ENCODE results near the gene EVA1C. TPM values are rescaled to one million over a fixed set of nuclear protein-coding genes. Genes with fewer than 3 reads are reported as not detected.
"Not testable (repeated sequence)": the region's sequence is repeated elsewhere in the genome, so short reads cannot be mapped to it uniquely, and the experiment has no call there.

EVA1C gene
- polyA plus RNA-seq, 3 donors, result 2.9 to 4.2 (median 3.2) TPM

- no peak for DNase-seq
Observed at GRCh38 chr21:32423320-32424190, 11.0 kb downstream of the EVA1C start.

- no peak for DNase-seq
Observed at GRCh38 chr21:32424191-32424535, 11.7 kb downstream of the EVA1C start.

GRCh38 chr21:32424674-32425073 is 12.2 kb downstream of the EVA1C start:
- DNase-seq, result no peak

DNA sequence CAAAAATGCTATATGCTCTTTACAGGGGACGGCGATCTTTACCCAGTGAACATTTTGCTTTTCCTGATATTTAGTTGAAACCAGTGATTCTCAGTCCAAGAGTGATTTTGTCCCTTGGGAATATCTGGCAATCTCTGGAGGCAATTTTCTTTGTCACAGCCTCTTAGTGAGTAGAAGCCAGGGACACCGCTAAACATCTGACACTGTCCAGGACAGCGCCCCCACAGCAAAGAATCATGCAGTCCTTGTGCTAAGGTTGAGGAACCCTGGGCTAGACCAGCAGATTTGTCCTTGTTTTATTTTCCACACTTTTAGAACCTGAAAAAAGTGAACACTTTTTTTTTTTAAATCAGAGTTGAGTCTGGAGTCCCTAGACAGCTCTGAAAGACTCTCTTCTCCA is 13.1 kb downstream of the EVA1C start:
- DNase-seq, result no peak

- no peak for DNase-seq
Observed at GRCh38 chr21:32426066-32426465, 13.6 kb downstream of the EVA1C start.

DNA sequence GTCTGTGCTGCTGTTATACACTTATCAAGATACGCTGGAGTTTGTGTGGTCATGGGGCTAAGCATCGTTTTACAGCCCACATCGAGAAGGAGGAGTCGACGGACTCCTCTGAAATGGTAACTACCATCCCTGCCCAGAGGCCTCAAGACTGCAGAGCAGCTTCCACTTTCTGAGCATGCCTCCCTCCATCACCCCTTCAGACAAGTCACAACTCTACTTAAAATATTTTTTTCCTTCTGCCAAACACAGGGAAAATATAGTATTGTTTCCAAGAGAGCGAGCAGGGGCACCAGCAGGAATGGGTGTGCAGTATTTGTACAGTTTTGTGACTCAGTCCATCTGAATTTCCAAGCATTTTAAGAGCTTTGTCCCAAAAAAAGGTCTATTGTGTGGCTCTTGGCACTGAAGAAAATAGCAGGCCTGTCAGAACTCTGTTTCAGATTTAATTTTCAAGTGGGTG is 14.1 kb downstream of the EVA1C start:
- DNase-seq, result no peak

GRCh38 chr21:32427958-32428623 is 15.6 kb downstream of the EVA1C start:
- no peak for DNase-seq

GRCh38 chr21:32432982-32433660 is 20.6 kb downstream of the EVA1C start:
- not testable (repeated sequence) for DNase-seq

DNA sequence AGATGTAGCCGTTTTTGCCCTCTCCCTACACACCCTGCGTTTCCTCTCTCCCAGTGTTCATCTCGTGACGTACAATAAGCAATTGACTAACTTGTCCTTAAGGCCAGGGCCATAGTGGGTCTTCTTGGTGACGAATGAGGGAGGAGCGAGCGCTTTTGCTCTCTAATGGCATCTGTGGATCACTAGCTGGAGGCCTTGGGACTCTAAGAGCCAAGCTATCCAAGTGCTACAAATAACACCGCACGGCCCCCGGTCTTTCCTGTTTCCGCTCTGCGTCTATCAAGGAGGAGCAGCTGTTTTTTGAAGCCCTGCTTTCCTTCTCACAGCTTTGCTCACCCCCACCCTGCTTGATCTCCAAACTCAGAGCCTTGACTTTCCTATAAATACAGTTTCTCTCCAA is 25.2 kb downstream of the EVA1C start:
- DNase-seq, result no peak

- DNase-seq, result no peak
Observed at GRCh38 chr21:32442566-32443318, 30.2 kb downstream of the EVA1C start.

GRCh38 chr21:32445101-32445500 is 32.6 kb downstream of the EVA1C start:
- DNase-seq, result no peak

GRCh38 chr21:32446440-32446839 is 33.9 kb downstream of the EVA1C start:
- not testable (repeated sequence) for DNase-seq

DNA sequence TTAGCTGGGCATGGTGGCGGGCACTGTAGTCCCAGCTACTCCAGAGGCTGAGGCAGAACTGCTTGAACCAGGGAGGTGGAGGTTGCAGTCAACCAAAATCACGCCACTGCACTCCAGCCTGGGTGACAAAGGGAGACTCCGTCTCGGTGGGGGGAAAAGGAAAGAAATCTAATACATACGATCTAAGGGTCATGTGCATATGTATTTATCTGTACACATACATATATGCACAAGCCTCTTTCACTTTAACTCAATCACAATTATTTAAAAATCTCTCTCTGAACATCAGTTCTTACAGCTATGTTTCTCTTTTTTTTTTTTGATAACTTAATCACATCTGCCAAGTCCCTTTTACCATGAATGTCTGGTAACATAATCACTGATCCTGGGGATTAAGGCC is 34.7 kb downstream of the EVA1C start:
- DNase-seq, result no peak

- DNase-seq, result no peak
Observed at GRCh38 chr21:32448803-32449594, 36.5 kb downstream of the EVA1C start.

DNA sequence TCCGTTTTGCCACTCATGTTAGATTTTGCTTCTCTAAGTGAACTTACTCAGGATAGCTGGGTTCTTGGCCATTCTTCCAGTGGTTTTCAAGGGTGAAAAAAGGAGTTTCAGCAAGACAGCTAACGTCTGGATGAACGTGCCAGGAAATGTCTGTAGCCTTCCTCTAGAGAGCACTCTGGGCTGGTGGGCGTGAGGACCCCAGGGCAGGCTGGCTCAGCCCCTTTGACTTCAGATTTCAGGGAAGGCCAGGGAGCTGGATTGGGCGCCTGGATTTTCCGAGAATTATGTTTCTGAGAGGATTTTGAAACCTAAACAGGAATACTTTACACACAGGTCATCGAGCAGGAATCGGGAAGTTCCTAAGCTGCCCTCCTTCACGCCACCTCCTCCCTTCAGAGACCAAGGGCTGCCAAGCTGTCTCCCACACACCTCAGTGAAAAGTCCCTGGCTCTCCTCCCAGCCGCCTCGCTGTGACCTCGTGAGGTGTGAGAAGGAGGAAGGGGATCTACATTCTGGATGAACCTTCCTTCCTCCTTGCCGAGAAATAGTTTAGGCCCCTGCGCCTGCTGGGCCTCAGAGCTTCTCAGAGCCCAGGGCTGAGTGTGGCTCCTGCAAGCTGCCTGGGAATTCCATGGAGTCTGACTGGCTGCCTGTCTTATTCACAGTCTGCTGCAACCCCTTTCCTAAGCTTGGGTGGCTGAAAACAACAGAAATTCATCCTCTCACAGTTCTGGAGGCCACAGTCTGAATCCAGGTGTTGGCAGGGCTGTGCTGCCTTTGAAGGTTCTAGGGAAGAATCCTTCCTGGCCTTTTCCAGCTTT is 38.6 kb downstream of the EVA1C start:
- not testable (repeated sequence) for DNase-seq

DNA sequence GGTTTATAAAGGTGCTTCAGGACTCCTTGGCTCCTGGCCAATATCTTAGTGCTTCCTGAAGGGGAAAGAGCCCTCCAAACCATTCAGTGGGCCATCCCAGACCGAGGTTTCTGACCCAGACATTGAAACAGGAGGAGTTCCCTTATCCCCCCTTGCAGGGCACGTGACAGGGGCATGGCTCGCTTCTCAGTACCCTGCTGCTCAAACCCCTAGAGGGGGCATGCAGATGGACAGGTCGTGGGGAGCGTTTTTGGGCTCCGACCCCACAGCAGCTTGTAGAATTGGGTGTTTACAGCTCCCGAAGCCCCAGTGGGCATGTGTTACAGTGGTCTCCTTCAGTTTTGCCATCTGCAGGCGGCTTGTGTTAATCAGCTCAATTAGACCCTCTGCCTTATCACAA is 39.7 kb downstream of the EVA1C start:
- DNase-seq, result not testable (repeated sequence)

GRCh38 chr21:32452641-32453040 is 40.1 kb downstream of the EVA1C start:
- no peak for DNase-seq

DNA sequence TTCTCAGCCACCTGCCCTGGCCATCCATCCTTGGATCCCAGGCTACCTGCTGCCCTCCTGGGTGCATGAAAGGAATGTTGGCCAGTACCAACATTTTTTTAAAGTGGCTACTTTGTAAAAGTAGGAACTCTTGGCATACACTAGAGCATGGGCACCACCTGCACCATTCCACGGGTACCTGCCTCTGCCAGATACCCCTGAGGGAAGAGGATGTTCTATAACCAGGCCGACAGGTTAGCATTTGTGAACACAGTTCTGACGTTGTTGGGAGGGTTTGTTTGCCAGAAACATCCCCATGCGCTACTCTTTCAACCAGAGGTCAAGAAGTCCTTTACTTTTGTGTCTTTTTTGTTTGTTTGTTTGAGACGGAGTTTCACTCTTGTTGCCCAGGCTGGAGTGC is 43.0 kb downstream of the EVA1C start:
- DNase-seq, result no peak

DNA sequence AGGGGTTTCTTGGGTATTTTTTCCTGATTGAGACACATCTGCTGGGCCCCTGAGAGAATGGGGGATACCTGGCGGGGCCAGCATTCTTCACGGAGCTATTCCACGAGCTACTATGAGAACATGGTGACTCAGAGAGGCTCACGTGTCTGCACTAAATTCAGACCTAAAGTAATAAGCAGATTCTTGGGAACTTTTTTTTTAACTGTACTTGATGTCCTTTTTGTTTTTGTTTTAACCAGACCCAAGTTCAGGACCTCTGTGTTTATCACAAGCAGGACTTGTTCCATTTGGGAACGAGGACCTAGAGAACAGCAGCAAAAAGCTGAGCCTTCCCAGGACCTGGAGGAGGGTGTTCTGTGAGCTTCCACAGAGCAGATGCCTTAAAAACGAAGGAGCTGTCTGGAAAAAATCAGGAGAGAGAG is 44.0 kb downstream of the EVA1C start:
- DNase-seq, result no peak

GRCh38 chr21:32457360-32457840 is 44.9 kb downstream of the EVA1C start:
- DNase-seq, result no peak
